GM21825 (cell line): ENCODE results near the gene CDH13.

Experiments
- ATAC-seq: cut with Tn5 transposase; IDR thresholded peaks from one replicate; pipeline ENCODE4 v1.9.1; 2021; ENCODE audit warnings: mild to moderate bottlenecking, moderate library complexity; ENCODE audit not compliant: unreplicated experiment

CDH13 gene

DNA sequence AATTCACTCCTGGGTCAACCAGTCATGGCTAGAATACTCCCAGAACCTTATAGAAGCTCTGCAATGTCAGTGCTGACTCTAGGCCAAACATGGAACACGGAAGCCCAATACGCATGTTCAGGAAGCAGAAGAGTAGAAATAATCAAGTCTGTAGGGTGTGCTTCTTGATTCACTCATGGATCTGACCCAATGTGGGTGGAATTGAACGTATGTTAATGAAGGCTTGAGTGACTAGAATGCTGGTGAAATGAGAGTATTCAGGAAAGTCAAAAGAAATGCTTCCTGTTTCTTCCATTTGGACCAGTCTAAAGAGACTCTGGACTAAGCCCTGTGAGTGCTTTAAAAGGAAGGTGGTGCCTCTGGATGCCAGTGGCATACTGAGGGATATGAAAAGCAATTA lies 395.0 kb downstream of the CDH13 start:
- no peak for ATAC-seq

DNA sequence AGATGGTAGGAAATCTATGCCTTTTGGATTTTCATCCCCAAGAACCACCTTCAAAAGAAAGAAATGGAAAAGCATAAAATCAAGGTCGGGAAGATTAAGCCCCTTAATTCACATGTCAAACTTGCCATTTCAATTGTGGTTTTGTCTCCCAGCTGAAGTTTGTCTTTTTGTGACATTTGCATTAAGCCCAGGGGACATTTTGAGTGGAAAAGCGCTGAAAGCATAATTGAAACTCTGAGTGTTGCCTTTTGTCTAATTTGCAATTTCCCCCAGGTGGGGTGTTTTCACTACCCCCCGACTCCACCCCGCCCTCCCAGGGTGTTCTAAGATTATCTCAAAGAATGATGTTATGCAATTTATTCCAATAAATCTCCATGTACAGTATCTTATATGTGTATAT lies 396.2 kb downstream of the CDH13 start:
- no peak for ATAC-seq

DNA sequence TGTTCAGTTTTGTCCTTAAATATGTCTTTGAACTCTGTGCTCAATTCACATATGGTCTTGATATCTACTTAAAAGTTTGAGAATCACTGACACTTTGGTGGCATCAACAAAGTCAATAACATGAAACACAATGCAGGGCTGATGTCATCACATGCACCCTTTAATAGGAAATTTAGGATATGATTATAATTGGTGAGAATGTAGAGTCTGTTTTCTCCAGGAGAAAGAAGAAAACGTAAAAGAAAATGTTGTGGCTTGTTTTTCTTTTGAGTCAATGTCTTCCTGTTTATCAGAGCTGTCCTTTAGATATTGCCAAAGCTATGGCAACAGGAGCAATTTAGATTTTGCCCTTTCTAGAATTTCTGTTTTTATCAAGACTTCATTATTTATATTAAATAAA lies 396.9 kb downstream of the CDH13 start:
- no peak for ATAC-seq

DNA sequence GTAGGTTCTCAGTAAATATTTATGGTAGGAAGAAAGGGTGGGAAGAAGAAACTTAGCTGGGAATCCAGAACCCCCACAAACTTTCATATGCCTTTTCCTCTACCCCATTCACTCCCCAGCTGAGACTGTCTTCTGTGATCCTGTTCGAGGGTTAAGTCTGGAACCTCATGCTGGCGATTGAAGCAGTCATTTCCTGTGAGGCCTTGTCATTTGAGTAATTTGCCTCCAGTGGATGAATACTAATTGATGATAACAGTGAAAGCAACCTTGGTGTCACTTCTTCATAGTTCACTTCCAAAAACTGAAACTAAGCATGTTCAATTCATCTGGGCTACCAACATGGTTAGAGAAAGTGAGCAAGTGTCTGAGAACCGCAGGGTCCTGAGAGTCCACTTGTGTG lies 401.2 kb downstream of the CDH13 start:
- no peak for ATAC-seq

DNA sequence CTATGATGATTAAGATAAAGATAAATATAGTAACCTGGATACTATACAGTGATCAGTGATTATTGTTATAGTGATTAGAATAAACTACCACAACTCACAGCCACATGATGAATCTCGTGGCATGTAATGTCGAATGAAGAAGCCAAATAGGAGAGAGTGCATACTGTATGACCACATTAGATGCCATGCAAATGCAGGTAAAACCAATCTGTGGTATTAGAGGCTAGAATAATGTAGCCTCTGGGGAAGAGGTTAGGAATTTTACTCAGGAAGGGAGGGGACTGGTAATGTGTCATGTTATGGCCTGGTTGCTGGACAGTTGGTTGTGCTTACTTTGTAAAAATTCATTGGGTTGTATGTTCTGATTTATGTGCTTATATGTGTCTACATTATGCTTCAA lies 402.7 kb downstream of the CDH13 start:
- ATAC-seq: no peak

DNA sequence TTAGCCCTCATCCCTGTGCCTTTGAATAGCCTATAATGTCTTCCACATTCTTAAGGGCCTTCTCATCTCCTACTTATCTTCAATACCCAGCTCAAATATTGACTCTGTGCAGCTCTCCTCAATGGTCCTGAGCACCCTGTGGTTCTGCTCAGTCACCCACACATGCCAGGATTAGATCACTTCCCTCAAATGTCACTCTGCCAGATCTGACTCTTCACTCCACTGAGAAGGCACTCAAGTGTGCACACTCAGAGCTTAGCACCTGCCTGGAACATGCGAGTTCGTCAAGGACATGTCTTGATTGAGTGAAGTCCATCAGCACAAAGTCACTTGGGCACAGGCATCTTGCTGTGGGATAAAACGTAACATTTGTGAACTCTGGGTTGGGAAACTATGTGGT lies 404.8 kb downstream of the CDH13 start:
- ATAC-seq: no peak

DNA sequence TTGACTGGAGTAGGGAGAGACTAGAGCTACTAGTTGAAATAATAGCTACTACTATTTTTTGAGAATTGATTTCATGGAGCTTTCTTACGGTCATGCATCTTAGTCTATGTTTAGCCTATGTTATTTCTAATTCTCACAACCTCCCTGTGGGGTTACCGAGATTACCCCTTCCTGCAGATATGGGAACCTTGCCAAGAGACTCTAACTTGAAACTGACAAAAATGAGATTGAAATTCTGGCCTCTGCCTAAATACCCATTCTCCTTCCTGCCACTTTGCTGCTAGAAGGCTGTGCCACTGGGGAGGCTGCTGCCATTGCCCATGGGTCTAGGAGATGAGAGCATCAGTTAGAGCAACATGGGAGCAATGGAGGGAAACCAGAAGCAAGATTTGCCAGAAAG lies 410.3 kb downstream of the CDH13 start:
- ATAC-seq: no peak

DNA sequence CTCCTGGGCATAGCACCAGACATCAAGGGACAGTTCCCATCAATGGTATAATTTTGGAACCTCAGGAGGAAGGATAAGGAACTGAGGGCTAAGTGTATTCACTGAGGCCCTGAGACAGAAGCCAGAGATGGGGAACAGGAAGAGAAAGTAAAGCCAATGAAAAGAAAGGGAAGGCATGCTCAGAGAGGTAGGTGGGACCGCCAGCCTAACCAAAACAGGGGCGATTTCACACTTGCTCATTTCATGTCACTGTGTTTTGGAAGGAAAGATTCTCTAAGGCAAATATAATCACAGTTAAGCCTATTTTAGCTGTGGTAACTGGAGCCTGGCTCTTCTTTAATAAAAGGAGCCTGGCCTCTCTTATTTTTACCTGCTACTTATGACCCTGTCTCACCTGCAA lies 411.1 kb downstream of the CDH13 start:
- no peak for ATAC-seq

DNA sequence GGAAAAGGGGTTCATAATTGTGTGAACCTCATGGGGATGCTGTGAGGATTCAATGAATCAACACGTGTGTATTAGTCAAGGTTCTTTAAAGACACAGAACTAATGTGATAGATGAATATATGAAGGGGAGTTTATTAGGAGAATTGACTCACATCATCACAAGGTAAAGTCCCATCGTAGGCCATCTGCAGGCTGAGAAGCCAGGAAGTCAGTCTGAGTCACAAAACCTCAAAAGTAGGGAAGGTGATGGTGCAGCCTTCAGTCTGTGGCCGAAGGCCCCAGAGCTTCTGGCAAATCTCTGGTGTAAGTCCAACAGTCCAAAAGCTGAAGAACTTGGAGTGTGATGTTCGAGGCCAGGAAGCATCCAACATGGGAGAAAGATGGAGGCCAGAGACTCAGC lies 413.4 kb downstream of the CDH13 start:
- no peak for ATAC-seq

DNA sequence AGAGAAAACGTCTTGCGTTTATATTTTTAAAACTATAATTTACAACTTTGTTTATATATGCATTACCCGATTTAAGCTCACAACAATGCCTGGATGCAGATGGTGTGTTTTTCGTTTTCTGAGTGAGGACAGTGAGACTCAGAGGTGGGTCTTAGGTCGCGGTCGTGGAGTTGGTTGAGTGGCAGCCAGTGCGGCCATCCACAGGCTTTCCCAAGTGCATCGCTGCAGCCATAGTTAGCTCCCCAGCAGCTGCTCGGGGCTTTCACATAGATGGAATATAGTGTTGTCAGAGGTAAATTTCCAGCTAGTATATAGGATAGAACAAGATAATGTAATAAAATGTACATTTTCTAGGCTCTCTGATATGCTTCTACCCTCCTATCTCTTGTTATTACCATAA lies 417.8 kb downstream of the CDH13 start:
- no peak for ATAC-seq

DNA sequence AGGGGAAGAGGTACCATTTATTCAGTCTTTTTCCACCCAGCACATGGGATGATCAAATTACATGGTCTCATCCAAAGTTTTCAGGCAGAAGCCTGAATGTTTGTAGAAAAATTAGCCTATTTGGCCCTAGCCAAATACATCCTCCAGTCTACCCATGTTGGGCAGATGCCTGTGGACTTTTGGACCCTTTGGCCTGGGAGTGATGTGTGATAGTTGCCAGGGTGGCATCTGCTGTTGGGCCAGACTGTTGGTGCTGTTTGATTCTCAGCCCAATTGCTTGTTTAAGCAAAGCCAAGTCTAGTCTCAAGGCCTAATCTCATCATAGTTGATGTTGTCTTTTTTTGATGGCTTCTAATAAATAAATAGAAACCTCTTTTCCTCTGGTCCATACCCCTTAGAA lies 419.0 kb downstream of the CDH13 start:
- no peak for ATAC-seq

DNA sequence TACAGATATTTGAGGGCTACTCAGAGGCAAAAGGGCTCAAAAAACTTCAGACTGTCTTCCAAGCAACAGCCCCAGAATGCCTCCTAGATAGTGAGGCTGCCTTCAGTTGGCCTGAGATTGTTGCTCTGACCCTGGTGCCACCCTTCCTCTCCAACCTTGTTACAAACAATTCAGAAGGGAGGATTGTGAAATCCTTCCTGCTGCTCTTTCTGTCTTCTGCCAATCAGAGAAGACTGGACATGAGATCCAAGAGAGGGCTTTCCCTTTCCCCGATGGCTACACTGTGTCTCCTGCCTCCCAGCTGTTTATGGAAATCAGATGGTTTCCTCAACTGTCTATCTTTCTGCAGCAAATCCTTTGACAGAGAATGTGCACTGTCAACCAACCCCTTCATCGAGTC lies 419.9 kb downstream of the CDH13 start:
- no peak for ATAC-seq

DNA sequence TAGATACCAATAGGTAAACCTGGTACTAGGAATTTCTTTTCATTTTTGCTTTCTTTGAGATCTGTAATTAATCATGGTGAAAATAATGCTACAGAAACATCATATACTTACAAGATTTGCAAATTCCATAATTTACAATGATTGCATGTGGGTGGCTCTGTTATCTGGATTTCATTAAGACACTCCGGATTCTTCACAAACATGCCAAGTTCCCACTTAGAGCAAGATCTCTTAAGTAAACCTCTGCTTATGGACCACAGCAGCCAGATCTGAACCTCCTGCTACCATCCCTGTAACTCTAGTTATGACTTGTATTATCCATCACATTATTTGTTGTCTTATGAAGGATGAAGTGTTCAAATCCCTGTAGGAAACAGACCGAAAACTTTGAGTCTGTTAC lies 424.7 kb downstream of the CDH13 start:
- ATAC-seq: no peak

DNA sequence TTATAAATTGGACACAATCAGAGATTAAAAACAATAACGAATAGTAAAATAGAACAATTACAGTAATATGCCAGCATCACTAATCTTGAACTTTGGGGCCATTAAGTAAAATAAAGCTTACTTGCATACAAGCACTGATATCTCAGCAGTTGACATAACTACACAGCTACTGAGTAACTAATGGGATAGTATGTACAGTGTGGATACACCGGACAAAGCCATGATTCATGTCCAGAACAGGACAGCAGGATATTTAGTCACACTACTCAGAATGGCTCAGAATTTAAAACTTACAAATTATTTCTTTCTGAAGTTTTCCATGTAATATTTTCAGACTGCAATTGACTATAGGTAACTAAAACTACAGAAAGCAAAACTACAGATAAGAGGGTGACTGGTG lies 427.5 kb downstream of the CDH13 start:
- no peak for ATAC-seq

DNA sequence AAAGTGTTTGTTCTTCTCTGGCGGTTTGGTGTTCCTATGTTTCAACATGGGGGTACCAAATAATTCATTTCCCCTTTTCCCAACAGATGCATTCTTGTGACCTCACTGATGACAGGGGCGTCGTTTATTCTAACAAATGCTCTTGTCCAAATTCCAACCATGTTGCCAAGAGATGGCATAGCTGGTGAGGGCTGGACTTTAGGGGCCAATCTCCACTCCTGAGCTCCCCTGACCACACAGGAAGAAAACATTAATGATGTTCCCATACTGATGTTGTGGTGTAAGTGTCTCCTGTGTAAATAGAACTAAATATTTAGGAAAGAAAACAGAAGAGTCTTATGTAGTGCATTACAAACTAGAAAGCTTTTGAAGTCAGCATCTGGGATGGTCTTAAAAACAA lies 431.6 kb downstream of the CDH13 start:
- no peak for ATAC-seq

DNA sequence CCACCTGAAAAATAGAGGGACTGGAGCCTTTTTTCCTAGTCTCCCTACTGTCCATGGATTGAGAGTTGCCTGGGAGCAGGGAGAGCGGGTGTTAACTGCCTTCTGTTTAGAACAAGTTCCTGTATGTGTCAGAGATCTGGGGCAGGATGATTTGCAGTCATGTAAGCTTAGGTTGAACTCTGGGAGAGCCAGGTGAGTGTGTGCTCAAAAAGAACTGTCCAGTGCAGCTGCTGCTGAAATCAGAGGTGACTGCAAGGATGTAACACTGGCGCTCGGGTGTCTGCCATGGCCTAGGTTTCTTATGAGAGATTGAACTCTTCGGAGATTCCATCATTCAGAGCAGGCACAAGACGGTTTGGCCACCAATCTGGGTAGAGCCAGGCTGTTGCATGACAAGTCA lies 432.5 kb downstream of the CDH13 start:
- ATAC-seq: no peak

DNA sequence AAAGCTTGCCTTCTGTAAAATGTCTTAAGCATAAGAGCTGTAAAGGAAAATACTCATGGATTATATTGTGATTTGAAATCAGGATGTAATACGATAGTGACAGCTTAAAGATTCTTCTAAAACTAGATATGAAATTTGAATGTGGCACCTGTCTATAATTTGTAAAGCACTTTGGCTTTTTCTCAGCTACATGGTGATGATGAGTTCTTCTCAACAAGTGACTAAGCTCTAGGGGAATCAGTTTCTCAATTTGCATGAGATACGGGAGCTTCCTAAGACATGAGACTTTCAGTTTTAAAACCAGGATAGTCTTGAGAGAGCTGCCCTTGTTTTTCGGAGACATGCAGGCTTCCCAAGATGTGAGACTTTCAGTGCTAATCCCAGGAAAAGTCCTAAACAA lies 439.2 kb downstream of the CDH13 start:
- no peak for ATAC-seq

DNA sequence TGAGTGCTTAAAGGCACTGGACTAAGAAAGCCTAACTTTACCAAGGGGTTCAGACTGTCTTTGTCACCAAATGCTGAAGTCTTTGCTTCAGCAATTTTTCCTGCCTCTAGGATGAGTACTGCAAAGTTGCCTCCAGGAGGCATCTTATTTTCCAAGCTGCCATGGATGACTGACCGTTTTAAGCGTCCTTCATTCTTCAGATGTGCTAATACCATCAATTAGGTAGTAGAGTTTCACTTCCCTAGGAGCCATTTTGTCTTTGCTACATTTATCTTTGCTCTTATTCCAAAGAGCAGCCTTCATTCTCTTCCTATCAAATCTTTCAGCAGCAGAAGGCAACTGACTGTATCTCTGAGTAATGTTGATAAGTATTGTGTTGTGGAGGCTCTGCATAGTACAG lies 440.1 kb downstream of the CDH13 start:
- ATAC-seq: no peak

DNA sequence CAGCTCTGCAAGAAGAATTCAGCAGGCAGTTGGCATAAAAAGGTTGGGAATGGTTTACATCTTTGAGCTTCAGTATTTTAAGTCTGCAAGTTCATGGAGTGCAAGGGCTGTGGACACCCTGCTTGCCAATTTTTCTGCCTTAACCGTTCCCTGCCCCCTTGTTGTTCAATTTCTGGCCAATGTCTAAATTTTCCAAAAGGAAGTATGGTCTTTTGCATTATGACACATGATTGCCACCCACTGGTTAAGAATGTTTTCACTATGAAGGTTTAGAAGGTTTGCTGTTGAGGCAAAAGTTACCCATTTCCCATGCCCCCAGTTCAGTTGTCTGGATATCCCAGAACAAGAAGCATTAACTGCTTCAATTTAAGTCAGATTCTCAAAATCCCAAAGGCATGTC lies 441.9 kb downstream of the CDH13 start:
- no peak for ATAC-seq

DNA sequence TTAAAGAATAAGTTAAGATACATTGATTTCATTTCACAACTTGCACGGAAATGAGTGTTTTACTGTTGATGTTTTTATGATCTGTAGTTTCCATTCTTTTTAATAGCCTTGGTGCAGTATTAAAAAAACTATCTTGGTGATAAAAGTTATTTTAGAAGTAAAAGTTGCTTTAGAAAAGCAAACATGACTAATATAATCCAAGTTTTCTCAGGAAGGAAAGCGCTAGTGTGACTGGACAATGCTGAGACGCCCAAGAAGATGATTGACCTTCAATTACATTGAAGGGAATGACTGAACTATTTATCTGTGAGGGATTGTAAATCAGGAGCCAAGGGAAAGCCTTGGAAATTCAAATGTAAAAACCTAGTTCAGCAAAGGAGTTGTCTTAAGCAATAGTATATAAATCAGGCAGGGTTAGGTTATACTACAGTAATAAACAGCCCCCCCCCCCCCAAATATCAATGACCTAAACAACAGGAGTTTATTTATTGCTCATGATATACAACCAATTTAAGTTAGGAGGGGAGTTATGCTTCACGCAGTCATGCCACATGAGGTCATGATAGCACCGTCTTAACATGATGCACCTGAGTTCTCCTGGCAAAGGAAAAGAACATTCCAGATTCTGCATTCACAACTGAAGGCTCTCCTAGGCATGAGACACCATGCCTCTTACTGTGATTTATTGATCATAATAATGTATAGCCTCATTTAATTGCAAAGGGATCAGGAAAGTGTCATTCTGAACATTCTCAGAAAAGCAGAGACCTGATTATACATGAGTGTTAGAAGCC lies 443.8 kb downstream of the CDH13 start:
- no peak for ATAC-seq

DNA sequence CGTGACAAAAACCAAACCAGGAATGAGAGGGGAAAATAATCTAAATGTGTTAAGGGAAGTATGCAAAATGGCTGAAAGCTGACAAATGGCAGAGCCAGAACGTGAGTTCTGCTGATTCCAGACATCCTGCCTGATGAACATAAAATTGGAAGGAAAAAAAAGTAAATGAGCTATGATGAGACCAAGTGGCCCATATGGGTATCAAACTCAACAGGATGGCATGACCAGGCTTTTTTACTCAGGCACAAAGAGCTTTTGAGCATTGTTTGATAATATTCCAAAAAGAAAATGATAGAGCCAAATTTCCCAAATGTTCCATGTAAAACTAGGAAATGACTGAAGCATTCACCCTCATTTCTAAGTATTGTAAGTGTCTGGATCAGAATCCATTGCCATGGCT lies 449.2 kb downstream of the CDH13 start:
- no peak for ATAC-seq

DNA sequence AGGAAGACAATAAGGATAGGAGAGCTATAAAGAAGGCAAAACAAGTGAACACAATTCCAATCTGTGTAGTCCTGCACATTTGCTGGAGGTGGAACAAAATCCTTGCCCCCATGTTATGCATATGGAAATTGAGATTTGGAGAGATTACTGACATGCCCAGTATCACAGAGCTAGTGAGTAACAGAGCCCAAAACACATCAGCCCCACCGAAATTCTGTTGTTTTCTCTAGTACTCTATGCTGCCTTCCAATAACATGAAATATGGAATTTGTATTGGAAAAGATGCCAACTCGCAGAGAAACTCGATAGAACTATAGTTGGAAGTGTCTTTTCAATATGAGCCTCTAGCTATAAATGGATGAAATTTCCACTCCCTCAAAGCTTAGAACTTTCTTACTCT lies 456.6 kb downstream of the CDH13 start:
- no peak for ATAC-seq

DNA sequence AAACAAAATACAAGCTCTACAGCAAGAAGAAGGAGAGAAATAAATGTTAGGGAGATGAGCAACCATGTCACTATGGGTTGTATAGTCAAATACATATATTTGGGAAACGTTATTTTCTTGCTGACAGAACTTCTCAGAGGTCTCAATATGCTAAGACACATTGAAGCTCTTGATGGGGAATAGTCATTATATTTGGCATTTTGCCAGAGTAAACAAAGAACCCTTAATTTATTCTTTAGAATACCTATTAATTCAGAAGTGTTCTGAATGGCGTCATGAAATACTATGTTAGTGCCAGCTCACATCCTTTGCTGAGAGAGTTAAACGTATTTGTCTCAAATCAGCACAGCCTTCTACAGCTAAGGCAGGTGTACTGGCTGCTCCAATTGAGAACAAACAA lies 458.9 kb downstream of the CDH13 start:
- ATAC-seq: no peak
